CD4-positive, alpha-beta T cell treated with Interleukin-15 for 1 hour (primary cell): ENCODE measurements around the gene SCAPER.
"Not testable (repeated sequence)": the region's sequence is repeated elsewhere in the genome, so short reads cannot be mapped to it uniquely, and the experiment has no call there.

ENCODE experiments used
- DNase-seq: peaks from one replicate; pipeline ENCODE4 v3.0.0-alpha.2; 2020

The SCAPER gene

DNA sequence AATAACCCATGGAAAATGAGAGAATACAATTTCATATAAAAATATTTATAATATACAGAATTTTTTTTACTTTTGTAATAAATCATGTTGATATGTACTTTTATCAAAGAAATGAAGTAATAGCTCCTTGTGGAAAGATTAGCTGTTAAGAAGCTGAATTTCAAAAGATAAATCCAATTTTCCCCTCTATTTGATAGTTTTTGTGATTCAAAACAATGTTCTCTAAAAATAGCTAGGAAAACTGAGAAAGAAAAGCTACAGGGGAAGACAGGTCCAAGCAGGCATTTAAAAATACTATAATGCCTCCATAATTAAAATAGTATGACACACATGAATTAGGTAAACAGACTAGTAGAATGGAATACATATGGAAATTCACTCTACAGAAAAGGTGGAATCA lies 44.9 kb downstream of the SCAPER start:
- no peak for DNase-seq

- not testable (repeated sequence) for DNase-seq
Observed at GRCh38 chr15:76850367-76850766, 54.8 kb downstream of the SCAPER start.

GRCh38 chr15:76846782-76847181 lies 58.4 kb downstream of the SCAPER start:
- no peak for DNase-seq

DNA sequence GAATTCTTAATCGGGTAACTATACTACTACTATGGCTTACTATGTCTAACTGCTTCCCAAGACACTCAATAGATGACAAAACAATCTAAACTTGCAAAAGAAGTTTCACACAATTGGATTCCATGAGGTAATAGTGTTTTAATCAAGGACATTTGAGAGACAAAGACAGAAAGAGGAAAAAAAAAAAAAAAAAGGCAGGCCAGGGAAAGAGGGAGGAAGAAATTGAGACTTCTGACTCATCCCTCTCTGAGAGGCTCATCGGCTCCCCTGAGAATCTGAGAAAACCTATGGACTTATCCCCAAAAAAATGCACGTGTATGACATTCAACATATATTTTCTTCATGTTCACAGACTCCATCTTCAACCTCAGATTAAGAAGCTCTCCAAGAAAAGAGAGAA lies 61.0 kb downstream of the SCAPER start:
- no peak for DNase-seq

DNA sequence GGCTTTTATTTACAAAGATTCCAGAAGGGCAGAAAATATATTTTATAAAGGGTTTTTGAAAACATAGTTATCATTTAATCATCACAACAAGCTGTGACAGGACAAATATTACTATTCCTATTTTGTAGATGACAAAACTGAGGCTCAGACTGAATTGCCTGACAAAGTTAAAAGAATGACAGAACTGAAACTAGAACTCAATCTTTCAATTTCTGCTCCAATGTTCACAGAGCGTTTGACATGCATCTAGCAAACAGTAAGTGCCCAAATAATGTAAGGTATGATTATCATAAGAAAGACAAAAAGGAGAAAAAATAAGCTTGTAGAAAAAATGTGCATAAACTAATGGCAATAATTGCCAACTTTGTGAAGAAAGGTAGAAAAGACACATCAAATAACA lies 61.9 kb downstream of the SCAPER start:
- no peak for DNase-seq

- DNase-seq = no peak
Observed at GRCh38 chr15:76840830-76841460, 64.2 kb downstream of the SCAPER start.

DNA sequence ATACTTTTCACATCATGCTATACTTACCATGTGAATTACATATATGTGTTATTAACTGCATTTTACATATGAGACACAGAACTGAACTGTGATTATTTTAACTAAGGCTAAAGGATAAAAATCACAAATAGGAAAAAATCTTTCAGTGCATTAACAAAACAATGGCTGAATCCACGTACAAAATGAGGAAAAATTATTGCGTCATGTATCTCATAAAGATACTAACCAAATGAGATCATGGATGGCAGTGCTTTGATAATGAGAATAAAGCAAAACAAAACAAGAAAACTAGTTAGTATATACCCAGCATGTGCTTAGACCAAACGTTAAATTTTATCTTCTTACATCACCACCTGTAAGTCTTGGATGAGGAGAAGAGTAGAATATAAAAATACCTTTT lies 66.0 kb downstream of the SCAPER start:
- no peak for DNase-seq

DNA sequence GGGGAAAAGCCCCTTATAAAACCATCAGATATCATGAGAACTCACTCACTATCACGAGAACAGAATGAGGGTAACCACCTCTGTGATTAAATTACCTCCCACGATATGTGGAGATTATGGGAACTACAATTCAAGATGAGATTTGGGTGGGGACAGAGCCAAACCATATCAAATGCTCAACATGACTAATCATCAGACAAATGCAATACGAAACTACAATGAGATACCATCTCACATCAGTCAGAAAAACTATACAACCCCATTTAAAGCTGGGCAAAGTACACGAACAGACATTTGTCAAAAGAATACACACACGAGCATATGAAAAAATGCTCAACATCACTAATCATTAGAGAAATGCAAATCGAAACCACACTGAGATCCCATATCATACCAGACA lies 67.7 kb downstream of the SCAPER start:
- no peak for DNase-seq

DNA sequence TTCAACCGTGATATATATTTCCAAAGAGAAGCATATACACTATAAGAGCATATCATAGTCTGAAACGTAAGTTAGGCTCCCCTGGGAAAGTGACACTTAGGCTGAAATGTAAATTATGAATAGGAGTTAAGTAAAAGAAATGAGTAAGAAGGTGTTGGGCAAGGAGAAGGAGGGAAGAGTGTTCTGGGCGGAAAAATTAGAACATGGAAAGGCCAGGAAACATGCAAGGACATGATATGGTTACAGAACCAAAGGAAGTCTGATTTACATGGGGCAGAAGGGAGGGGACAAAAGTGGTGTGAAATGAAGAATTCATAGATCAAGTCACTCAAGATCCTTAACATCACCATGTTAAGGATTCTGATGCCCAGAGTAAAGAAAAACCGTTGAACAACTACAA lies 75.2 kb downstream of the SCAPER start:
- no peak for DNase-seq

DNA sequence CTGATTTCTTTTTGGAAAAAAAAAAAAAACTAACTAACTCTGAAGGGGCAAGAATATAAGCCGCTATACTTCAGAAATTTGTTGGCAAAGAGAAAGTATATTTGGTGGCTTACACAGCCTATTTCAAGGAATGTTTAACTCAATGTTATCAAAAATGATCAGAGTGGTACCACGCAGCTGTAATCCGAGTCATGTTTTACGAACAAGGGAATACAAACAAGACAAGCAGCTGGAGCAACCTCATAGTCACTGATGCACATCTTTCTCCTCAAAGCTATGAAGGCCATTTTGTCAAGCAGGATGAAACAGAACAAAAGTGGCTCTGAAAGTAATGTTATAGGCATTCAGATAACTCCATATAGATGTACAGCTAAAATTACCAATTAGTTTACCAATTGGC lies 81.2 kb downstream of the SCAPER start:
- no peak for DNase-seq

DNA sequence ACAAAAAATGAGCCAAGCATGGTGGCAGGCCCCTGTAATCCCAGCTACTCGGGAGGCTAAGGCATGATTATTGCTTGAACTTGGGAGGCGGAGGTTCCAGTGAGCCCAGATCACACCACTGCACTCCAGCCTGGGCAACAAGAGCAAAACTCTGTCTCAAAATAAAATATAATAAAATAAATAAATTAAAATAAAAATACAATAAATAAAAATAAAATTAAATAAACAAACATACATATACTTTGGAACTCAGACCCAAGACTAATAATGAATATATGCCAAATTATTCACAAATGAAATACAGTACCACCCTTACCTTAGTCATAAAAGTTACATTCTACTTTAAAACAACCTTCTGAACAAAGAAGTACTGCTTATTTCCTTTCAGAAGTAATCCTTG lies 81.8 kb downstream of the SCAPER start:
- no peak for DNase-seq

DNA sequence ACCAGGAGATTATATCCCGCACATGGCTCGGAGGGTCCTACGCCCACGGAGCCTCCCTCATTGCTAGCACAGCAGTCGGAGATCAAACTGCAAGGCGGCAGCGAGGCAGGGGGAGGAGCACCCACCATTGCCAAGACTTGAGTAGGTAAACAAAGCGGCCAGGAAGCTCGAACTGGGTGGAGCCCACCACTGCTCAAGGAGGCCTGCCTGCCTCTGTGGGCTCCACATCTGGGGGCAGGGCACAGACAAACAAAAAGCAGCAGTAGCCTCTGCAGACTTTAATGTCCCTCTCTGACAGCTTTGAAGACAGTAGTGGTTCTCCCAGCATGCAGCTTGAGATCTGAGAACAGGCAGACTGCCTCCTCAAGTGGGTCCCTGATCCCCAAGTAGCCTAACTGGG lies 86.2 kb downstream of the SCAPER start:
- not testable (repeated sequence) for DNase-seq

- DNase-seq = no peak
Observed at GRCh38 chr15:76815421-76815820, 89.7 kb downstream of the SCAPER start.

GRCh38 chr15:76812381-76812780 lies 92.8 kb downstream of the SCAPER start:
- no peak for DNase-seq

- no peak for DNase-seq
Observed at GRCh38 chr15:76809412-76810103, 95.6 kb downstream of the SCAPER start.

DNA sequence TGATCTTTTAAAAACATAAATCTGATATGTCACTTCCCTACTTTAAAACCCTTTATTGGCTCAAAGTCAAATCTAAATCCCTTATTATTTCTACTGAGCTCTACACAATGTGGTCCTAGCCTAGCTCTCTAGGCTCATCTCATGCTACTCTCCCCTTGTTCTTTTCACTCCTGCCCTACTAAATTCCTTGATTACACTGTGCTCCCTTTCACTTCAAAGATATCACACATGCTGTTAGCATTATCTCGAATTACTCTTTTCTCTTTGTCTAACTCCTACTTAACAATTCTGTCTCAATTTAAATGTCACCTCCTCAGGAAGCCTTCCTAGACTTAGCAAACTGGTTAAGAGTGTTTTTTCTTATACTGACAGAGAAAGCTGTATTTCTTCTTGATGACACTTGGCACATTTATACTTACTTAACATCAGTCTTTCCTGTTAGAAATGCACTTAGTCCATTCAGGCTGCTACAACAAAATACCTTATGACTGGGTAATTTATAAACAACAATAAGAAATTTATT lies 102.0 kb downstream of the SCAPER start:
- DNase-seq = no peak

DNA sequence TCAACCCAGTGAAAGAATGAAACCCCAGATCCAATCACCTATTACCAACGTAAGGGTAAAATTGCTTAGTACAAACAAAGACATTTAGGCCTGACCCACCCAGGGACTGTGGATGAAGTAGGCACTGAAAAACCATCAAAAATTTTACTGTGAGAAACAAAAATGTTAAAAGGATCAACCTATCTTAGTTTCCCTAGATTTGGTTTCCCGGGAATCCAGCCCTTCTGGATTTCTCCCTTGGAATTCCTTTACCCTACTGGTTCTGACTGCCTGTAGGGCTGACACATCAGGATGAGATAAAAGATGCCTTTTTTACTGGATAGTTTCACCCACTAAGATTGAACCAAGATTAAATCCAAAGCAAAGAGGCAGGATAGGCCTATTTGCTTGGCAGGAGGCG lies 102.7 kb downstream of the SCAPER start:
- DNase-seq = no peak

- DNase-seq = no peak
Observed at GRCh38 chr15:76799760-76800159, 105.4 kb downstream of the SCAPER start.

- no peak for DNase-seq
Observed at GRCh38 chr15:76795217-76795616, 109.9 kb downstream of the SCAPER start.

DNA sequence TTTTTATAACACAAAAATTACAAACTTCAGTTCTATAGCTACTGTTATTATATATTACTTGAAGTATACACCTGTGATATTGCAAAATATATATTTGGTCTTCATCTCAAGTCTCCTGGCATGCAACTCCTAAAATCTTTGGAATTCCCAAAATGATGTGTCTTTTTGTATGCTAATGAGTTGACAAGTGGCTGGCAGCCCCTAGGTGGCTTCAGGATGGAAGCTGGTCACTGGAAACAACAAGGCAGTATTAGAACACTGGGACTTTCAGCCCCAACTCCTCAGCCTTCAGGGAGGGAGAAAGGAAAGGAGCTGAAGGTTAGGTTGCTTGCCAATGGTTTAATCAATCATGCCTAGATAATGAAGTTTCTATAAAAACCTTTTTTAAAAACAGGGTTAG lies 112.0 kb downstream of the SCAPER start:
- DNase-seq = no peak

GRCh38 chr15:76791511-76791910 lies 113.6 kb downstream of the SCAPER start:
- no peak for DNase-seq

DNA sequence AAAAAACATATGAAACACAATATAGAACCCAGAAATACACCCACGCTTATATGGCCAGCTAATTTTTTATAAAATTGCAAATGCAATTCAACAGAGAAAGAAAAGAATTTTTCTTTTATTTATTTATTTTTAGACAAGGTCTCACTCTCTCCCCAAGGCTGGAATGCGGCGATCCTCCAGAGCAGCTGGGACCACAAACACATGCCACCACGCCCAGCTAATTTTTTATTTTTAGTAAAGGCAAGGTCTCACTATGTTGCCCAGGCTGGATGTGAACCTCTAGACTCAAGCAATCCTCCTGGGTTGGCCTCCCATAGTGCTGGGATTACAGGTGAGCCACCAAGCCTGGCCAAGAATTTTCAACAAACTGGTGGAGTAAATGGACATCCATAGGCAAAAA lies 117.9 kb downstream of the SCAPER start:
- no peak for DNase-seq

- DNase-seq = no peak
Observed at GRCh38 chr15:76776969-76777368, 128.2 kb downstream of the SCAPER start.

DNA sequence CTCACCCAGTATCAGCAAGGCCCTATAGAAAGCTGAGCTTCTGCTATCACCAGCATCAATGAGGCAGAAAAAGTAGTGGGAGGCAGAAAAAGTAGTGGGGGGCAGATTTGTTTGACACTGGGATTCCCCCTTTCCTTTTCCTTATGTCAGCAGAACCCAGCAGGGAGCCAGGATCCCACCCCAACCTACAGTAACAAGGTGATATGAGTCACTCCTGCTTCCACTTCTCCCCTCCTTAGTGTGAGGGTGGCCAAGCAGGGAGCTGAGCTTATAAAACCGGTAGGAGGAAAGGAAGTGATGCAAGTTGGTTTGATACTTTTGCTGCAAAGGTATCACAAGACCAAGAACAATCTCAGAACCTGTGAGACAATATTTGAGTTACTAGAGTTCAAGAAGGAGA lies 128.7 kb downstream of the SCAPER start:
- no peak for DNase-seq

- DNase-seq = no peak
Observed at GRCh38 chr15:76773234-76773633, 131.9 kb downstream of the SCAPER start.
